SHP77 (cell line): Measurements from ENCODE around the gene KIR2DL1.
"Not testable (repeated sequence)": the region's sequence is repeated elsewhere in the genome, so short reads cannot be mapped to it uniquely, and the experiment has no call there.

Experiments used
- DNase-seq, 2 experiments: peaks; one replicate each; lab custom pipeline; 2025; lab: John Stamatoyannopoulos, UW

Gene KIR2DL1

DNA sequence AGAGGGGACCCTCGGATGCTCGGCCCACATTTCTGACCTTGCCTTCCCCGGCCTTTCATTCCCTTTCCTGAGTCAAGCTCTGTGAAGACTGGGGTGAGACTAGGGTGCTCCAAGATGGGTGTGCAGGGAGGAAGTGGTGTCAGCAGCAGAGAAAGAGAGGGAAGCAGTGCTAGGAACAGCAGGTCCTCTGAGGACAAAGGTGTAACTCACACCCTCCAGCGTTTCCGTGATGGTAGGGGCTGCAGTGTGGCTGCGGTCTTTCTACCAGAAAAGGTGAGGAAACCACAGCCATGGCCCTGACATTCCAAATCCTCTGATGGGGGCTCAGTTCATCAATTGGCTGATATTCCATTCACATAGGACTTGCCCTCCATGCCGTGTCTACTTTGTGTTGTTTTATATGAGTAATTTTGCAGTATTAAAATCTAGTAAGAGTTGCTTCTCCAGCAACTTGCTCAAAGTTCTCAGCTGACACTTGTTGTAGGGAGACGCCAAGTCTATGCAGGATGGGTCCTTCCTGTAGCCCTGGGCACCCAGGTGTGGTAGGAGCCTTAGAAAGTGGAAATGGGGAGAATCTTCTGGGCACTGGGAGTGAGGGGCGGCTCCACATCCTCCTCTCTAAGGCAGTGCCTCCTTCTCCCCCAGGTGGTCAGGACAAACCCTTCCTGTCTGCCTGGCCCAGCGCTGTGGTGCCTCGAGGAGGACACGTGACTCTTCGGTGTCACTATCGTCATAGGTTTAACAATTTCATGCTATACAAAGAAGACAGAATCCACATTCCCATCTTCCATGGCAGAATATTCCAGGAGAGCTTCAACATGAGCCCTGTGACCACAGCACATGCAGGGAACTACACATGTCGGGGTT lies 48.3 kb downstream of the KIR2DL1 start:
- no peak for DNase-seq

DNA sequence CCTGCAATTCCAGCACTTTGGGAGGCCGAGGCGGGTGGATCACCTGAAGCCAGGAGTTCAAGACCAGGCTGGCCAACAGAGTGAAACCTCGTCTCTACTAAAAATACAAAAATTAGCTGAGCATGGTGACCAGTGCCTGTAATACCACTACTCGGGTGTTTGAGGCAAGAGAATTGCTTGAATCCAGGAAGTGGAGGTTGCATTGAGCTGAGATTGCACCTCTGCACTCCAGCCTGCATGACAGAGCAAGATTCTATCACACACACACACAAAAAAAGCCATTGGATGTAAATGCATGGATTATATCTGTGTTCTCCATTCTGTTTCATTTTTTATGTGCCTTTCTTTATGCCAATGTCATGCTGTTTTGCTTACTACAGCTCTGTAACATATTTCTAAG lies 54.8 kb downstream of the KIR2DL1 start:
- not testable (repeated sequence) for DNase-seq

- DNase-seq = not testable (repeated sequence)
These were observed 55.7 kb downstream of the KIR2DL1 start for GRCh38 chr19:54825326-54825725.

GRCh38 chr19:54828064-54828463 lies 58.5 kb downstream of the KIR2DL1 start:
- DNase-seq = not testable (repeated sequence)

DNA sequence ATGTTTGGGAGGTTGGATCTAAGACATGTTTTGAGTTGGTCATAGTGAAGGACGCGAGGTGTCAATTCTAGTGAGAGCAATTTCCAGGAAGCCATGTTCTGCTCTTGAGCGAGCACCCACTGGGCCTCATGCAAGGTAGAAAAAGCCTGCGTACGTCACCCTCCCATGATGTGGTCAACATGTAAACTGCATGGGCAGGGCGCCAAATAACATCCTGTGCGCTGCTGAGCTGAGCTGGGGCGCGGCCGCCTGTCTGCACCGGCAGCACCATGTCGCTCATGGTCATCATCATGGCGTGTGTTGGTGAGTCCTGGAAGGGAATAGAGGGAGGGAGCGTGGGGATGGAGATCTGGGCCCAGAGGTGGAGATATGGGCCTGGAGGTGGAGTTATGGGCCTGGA lies 62.9 kb downstream of the KIR2DL1 start, which contains the start of gene KIR2DS4:
Gene KIR2DS4, plus strand, starts transcription at position 181 of the 400 bp plus-strand sequence.
- not testable (repeated sequence) for DNase-seq
